H1 (cell line): Measurements from ENCODE around the gene PTER. TPM values are rescaled to one million over a fixed set of nuclear protein-coding genes. Genes with fewer than 3 reads are reported as not detected.

Experiments
- CEBPB ChIP-seq: IDR thresholded peaks from 2 replicates; pipeline ENCODE4 v1.6.1; 2012; ENCODE audit warnings: low read depth, low read length
- NANOG ChIP-seq: IDR thresholded peaks from 2 replicates; pipeline ENCODE4 v1.6.1; 2011; ENCODE audit warnings: low read length, low read depth, mild to moderate bottlenecking, inconsistent platforms; ENCODE audit not compliant: insufficient read depth, poor library complexity, severe bottlenecking
- polyA plus RNA-seq, 7 experiments: library from polyadenylated mRNA; depleted of rRNA in 3 of 7; stranded (reverse) in 5 of 7; unstranded in 2 of 7; fragments of >200 nt in 5 of 7; fragments of 200-250 nt in 2 of 7; gene quantifications; 1 replicate in 5 of 7; 2 replicates in 1 of 7; 4 replicates in 1 of 7; pipeline versions ENCODE4 v1.2.1 to v1.2.3, GENCODE V29; 2011 to 2013; ENCODE audit warnings: missing spikeins in 2 of 7, mixed read lengths in 2 of 7
- total RNA-seq: library from RNA; stranded (reverse); fragmentation: NEBNext Ultra II Directional; extraction: Animal tissue kit (Norgen Biotek cat#: 25700); gene quantifications from 2 replicates; pipeline ENCODE4 v1.2.1, GENCODE V29; 2021

The PTER gene
- total and polyA plus RNA-seq, 2 of the 8 experiments (the other 6 are each of a cell fraction or from before 2014, with no cell fraction given): 4.4 to 7.8 TPM

GRCh38 chr10:16459423-16459939 is 22.7 kb downstream of the PTER start (continued):
- TF ChIP-seq NANOG (no peak), CEBPB (no peak)
